Prostate gland (tissue), 2 donors: ENCODE data around the gene STKLD1. TPM values are rescaled to one million over a fixed set of nuclear protein-coding genes. Genes with fewer than 3 reads are reported as not detected.

Experiments
- DNase-seq: peaks from one replicate; pipeline ENCODE4 v3.0.0-alpha.2; 2019; ENCODE audit warnings: low spot score
- H3K27ac ChIP-seq, 2 donors: fragments of 200-600 bp; sonication (generic); 2 replicates each; pipeline ENCODE4 v1.5.1; 2017 to 2019
- H3K27me3 ChIP-seq: fragments of 200-600 bp; sonication (generic); replicated peaks from 2 replicates; pipeline ENCODE4 v1.5.1; 2019; ENCODE audit not compliant: insufficient read depth
- H3K36me3 ChIP-seq, 2 donors: fragments of 200-600 bp; sonication (generic); 1 replicate in 1 of 2; 2 replicates in 1 of 2; pipeline versions ENCODE4 v1.5.1 to v1.8.1; 2017 to 2019
- H3K4me1 ChIP-seq: fragments of 200-600 bp; sonication (generic); replicated peaks from 2 replicates; pipeline ENCODE4 v1.5.1; 2019
- H3K4me3 ChIP-seq, 2 donors: fragments of 200-600 bp; sonication (generic); 2 replicates each; pipeline ENCODE4 v1.5.1; 2017 to 2019
- H3K9me3 ChIP-seq: fragments of 200-600 bp; sonication (generic); 2 replicates; pipeline ENCODE4 v1.5.1; 2017
- POLR2A ChIP-seq: fragments of 450-650 bp; IDR thresholded peaks from one replicate; pipeline ENCODE4 v1.6.1; 2016; ENCODE audit warnings: antibody characterized with exemption, mild to moderate bottlenecking
- POLR2AphosphoS5 ChIP-seq: sonication (generic); formaldehyde crosslinking; IDR thresholded peaks from one replicate; pipeline ENCODE4 v1.6.1; 2017; ENCODE audit warnings: antibody characterized with exemption
- WGBS: methylation state at CpG from one replicate; pipeline ENCODE4 v1.1.5; 2018; 5-methylcytosine and 5-hydroxymethylcytosine counted together
- intact Hi-C: fragments of 100-400 bp; cut with DNase I; formaldehyde crosslinking; loops from one replicate; pipeline ENCODE4 v1.14.2; 2022
- total RNA-seq, 2 donors: library from RNA; depleted of rRNA; stranded (reverse); fragments of >200 nt; gene quantifications; one replicate each; pipeline ENCODE4 v1.1.0, GENCODE V29; 2016
- TF ChIP-seq, protein P1 (sequence below), 4 experiments: fragments of 200-600 bp in 2 of 4; fragments of 450-650 bp in 2 of 4; sonication (generic) in 2 of 4; IDR thresholded peaks; 1 replicate in 3 of 4; 2 replicates in 1 of 4; pipeline ENCODE4 v1.5.1; 2016 to 2019; ENCODE audit warnings: antibody characterized with exemption in 4 of 4, mild to moderate bottlenecking in 2 of 4, moderate library complexity in 2 of 4

STKLD1 gene
- total RNA-seq, 2 donors from 2014 or later = 0.87 to 1.0 TPM

DNA sequence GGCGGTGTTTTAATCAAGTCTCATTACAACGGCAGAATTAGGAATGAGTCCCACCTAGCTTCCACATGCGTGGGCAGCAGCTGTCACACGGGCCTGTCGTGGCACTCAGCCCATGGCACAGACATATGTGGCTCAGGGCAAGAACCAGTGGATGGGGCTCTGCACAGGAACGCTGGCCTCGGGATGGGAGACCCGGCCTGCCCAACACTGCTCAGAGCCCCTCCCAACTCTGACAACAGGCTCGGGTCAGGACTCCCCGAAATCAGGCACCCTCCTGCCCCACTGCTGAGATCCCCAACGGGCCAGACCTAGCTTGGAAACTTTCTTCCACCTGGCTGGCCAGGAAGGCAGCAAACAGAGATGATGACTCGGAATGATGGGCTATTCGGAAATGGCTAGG is 35.2 kb upstream of the STKLD1 start:
- Histone ChIP-seq H3K27ac (no peak overlapping the region), H3K4me3 (no peak overlapping the region), H3K27me3 (no peaks in the 10 kb centered on the region), H3K9me3 (no peaks in the 10 kb centered on the region), H3K36me3 (peaks cover 4 to 17% of the 10 kb centered on the region in 2 donors), H3K4me1 (no peaks in the 10 kb centered on the region)
- WGBS = 82% methylated on average over 12 of the region's 13 CpGs
- DNase-seq = no peak
- intact Hi-C loops = no loop called here
- TF ChIP-seq POLR2AphosphoS5 = no peak
- TF ChIP-seq, protein P1, sequence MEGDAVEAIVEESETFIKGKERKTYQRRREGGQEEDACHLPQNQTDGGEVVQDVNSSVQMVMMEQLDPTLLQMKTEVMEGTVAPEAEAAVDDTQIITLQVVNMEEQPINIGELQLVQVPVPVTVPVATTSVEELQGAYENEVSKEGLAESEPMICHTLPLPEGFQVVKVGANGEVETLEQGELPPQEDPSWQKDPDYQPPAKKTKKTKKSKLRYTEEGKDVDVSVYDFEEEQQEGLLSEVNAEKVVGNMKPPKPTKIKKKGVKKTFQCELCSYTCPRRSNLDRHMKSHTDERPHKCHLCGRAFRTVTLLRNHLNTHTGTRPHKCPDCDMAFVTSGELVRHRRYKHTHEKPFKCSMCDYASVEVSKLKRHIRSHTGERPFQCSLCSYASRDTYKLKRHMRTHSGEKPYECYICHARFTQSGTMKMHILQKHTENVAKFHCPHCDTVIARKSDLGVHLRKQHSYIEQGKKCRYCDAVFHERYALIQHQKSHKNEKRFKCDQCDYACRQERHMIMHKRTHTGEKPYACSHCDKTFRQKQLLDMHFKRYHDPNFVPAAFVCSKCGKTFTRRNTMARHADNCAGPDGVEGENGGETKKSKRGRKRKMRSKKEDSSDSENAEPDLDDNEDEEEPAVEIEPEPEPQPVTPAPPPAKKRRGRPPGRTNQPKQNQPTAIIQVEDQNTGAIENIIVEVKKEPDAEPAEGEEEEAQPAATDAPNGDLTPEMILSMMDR (IDR thresholded peaks at IDR 0.05) = no peak
- no peak for TF ChIP-seq POLR2A

DNA sequence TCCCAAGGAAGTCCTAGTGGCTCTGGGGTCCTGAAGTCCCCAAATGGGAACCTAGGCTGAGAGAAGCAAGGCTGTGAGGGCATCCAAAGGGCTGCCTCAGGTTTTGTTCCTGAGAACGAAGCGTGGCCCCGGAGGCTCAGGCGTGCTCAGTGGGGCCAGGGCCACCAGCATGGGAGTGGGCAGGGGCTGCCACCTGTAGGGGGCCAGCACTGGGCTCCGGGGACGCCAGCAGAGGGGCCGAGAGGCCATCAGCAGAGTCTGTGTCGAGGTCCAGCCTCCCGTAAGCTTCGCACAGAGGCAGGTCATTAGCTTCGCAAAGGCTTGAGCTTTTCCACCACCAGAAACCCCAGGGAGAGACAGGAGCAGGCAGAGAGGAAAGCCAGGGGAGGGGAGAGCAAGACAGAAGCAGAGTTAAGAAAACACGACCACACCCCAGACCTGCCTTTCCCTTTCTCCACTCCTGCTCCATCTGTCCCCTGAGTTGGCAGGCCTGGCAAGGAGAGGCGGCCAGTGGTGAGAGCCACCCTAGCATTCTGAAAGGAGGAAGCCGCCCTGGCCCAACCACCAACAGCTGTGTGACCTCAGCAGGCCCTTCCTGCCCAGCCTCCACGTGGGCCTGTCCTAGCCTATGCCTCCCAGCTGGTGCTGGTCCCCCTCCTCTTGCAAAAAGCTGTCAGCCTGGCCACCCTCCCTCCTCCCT is 34.6 kb upstream of the STKLD1 start:
- no peaks in the 10 kb centered on the region for H3K27me3 ChIP-seq
- no peaks in the 10 kb centered on the region for H3K9me3 ChIP-seq
- DNase-seq = no peak
- peaks cover 3% of the 10 kb centered on the region for H3K4me1 ChIP-seq
- peaks cover 4 to 17% of the 10 kb centered on the region in 2 donors for H3K36me3 ChIP-seq
- intact Hi-C loops = no loop called here
- TF ChIP-seq POLR2AphosphoS5 = no peak
- TF ChIP-seq, protein P1 (IDR thresholded peaks at IDR 0.05) = no peak
- no peak for TF ChIP-seq POLR2A
- H3K4me3 ChIP-seq = no peak overlapping the region
- WGBS = 85% methylated on average over 14 of the region's 15 CpGs
- H3K27ac ChIP-seq = no peak overlapping the region

DNA sequence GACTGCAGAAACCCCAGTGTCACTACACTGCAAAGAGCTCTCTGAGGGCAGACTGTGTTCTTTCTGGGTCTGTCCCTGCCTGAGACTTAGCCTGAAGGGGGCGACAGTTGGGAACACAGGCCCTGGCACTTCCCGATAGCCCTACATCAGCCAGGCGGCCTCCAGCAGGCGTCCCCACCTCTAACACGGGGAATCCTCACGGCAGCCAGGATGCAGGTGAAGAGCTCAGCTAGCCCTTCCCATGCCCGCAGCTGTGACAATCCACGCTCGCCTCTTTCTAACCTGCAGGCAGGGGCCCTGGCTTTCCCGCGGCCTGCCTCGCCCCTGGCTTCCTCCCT is 34.1 kb upstream of the STKLD1 start:
- 71% methylated on average over 12 of the region's 12 CpGs for WGBS
- no peak for DNase-seq
- intact Hi-C loops = no loop called here
- no peak overlapping the region for H3K27ac ChIP-seq
- H3K9me3 ChIP-seq = no peaks in the 10 kb centered on the region
- H3K27me3 ChIP-seq = no peaks in the 10 kb centered on the region
- peaks cover 8% of the 10 kb centered on the region for H3K4me1 ChIP-seq
- peaks cover 4 to 17% of the 10 kb centered on the region in 2 donors for H3K36me3 ChIP-seq
- no peak for TF ChIP-seq POLR2A
- TF ChIP-seq, protein P1 (IDR thresholded peaks at IDR 0.05) = no peak
- no peak for TF ChIP-seq POLR2AphosphoS5
- no peak overlapping the region for H3K4me3 ChIP-seq

DNA sequence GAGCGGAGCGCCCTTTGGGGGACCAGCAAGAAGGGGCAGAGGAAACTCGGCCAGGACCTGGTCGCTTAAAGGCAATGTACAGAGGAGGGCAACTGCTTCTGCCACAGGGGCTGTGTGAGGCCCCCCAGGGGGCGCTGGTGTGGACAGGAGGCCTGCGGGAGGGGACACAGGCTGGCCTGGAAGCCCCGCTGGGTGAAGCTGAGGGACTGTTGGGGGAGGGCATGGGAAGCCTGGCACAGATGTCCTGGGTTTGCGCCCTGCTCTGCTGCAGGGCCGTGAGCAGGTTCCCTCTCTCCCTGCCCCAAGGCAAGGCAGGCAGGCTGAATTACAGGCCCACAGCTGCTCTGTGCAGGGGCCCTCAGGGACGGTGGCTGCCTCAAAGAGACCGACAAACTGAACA is 33.6 kb upstream of the STKLD1 start:
- peaks cover 4 to 17% of the 10 kb centered on the region in 2 donors for H3K36me3 ChIP-seq
- intact Hi-C loops = no loop called here
- H3K27ac ChIP-seq = no peak overlapping the region
- DNase-seq = no peak
- H3K4me3 ChIP-seq = no peak overlapping the region
- no peaks in the 10 kb centered on the region for H3K27me3 ChIP-seq
- 71% methylated on average over 10 of the region's 11 CpGs for WGBS
- no peaks in the 10 kb centered on the region for H3K9me3 ChIP-seq
- TF ChIP-seq, protein P1 (IDR thresholded peaks at IDR 0.05) = no peak
- no peak for TF ChIP-seq POLR2A
- no peak for TF ChIP-seq POLR2AphosphoS5
- peaks cover 8% of the 10 kb centered on the region for H3K4me1 ChIP-seq

DNA sequence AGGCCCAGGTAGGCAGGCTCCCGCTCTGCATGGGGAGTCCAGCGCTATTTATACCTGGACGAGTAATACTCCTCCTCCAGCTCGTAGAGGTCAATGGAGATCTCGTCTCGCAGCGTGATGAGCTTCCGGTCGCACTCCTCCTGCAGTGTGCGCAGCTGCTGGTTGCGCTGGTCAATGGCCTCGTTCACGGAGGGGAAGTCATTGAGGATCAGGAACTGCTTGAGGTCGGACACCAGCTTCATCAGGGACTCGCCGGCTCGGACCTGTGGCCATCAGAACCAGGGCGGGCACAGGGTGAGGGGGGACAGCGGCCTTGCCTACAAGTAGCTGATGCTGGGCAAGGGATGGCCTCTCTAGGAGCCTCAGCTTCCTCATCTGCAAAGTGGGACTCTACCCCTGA is 32.1 kb upstream of the STKLD1 start:
- H3K4me1 ChIP-seq = peaks cover 10% of the 10 kb centered on the region
- H3K27me3 ChIP-seq = no peaks in the 10 kb centered on the region
- no peak for DNase-seq
- WGBS = 94% methylated on average over 19 of the region's 19 CpGs
- H3K36me3 ChIP-seq = peaks cover 4 to 17% of the 10 kb centered on the region in 2 donors
- TF ChIP-seq POLR2A (no peak), POLR2AphosphoS5 (no peak)
- TF ChIP-seq, protein P1 (IDR thresholded peaks at IDR 0.05) = no peak
- H3K9me3 ChIP-seq = no peaks in the 10 kb centered on the region
- no peak overlapping the region for H3K27ac ChIP-seq
- no peak overlapping the region for H3K4me3 ChIP-seq
- intact Hi-C loops = no loop called here
